NCI-H446 treated with DMSO at 0.1 percent for 48 hours (cell line): ENCODE data around the gene JUND.
A peak's percentile ranks its signal among the peaks of the same experiment; 100 is the strongest.

ENCODE experiments used
- DNase-seq: peaks from one replicate; lab custom pipeline; 2025; lab: John Stamatoyannopoulos, UW

JUND gene

DNA sequence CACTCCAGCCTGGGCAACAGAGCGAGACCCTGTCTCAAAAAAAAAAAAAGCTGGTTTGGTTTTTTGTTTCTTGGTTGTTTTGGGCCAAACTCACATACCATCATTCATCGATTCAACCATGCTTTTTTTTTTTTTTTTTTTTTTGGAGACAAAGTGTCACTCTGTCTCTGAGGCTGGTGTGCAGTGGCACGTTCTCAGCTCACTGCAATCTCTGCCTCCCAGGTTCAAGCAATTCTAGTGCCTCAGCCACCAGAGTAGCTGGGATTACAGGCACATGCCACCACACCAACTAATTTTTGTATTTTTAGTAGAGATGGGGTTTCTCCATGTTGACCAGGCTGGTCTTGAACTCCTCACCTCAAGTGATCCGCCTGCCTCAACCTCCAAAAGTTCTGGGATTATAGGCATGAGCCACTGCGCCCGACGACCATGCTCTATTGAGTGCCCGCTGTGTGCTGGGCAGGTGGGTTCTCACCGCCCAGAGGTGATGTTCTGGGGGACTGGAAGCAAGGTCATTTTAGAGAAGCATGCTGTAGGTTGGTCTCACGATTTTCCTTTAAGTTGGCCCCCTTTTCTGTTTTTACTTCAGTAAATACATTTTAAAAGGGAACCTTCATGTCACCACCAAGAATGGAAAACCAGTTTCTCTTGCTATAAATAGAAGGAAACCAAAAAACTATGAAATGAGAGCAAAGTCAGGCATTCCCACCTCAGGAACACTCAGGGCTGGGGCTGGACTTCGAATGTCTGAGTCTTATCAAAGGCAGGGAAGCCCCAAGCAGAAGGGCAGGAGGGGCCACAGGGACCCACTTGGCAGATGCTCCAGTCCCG lies 8.3 kb upstream of the JUND start:
- no peak for DNase-seq

DNA sequence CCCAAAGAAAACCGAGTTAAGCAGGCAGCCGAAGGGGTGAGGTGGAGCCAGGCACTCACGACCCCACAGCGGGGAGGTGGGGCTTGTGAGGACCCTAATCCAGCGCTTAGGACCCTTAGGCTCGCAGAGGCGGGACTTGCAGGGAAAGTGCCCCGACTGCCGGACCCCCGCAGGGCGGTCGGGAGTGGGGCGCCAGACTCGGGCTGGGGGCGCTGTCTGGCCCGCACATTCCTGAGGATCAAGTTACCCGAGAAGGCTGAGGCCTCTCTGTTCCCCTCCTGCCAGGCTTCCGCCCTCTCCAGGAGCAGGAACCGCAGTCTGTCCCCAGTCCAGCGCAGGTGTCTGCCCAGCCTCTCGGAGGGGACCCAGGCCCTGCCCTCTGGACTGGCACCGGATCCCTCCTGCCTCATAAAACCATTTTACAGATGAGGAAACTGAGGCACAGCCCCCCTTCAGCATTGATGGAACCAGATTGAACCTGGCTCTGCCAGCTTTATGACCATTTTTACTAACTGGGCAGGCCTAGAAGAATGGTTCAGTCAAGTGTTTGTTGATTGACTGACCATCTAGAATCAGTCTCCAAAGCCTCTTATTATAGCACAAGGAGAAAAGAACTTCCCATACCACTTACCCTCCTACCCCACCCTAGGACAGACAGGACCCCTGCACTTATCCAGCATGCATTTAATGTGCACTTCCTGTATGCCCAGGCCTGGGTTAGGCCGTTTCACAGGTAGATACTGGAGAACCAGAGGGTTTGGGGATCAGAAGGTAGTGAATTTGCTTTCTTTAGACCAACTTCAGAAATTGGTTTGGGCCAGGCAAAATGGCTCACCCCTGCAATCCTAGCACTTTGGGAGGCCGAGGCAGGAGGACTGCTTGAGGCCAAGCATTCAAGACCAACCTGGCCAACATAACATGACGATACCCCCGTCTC lies 6.7 kb upstream of the JUND start:
- DNase-seq, result no peak

DNA sequence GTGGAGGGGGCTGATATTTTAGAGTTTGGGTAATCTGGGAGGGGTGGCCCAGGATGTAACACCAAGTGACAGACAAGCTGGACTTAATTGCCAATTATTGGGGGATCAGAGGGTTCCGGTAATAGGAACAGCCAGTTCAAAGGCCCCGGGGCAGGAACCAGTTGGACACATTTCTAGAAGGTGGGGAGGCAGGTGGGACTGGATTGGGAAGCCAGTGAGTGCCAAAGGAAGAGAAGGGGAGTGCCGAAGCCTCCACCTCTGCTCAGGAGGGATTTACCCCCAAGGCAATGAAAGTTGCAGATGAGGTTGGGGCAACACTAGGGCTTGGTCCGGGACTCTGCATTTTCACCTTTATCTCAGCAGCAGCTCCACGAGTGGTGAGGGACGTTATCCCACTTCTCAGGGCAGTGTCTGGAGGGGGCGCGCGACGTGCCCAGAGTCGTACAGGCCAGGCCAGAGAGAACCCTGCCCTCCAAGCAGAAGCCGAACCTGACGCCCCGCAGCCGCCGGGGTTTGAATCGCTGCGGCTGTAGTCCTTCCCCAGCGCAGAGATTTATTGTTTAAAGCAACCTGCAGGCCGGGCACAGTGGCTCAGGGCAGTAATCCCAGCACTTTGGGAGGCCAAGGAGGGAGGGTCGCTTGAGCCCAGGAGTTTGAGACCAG lies 5.7 kb upstream of the JUND start:
- no peak for DNase-seq

- DNase-seq, result no peak
Observed at GRCh38 chr19:18284712-18285360, 3.4 kb upstream of the JUND start.

DNA sequence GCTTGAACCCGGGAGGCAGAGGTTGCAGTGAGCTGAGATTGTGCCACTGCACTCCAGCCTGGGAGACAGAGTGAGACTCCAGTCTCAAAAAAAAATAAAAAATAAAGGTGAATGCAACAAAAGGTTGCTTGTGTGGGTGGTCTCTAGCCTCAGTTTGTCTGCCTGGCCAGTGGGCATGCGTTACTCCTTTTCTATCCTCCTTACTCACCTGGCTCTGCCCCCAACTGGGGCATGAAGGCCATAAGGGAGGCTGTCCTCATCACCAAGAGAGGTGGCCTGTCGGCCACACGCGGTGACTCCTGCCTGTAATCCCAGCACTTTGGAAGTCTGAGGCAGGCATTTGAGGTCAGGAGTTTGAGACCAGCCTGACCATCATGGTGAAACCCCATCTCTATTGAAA lies 1.9 kb upstream of the JUND start:
- no peak for DNase-seq

GRCh38 chr19:18282788-18283141 lies 1.3 kb upstream of the JUND start:
- no peak for DNase-seq

DNA sequence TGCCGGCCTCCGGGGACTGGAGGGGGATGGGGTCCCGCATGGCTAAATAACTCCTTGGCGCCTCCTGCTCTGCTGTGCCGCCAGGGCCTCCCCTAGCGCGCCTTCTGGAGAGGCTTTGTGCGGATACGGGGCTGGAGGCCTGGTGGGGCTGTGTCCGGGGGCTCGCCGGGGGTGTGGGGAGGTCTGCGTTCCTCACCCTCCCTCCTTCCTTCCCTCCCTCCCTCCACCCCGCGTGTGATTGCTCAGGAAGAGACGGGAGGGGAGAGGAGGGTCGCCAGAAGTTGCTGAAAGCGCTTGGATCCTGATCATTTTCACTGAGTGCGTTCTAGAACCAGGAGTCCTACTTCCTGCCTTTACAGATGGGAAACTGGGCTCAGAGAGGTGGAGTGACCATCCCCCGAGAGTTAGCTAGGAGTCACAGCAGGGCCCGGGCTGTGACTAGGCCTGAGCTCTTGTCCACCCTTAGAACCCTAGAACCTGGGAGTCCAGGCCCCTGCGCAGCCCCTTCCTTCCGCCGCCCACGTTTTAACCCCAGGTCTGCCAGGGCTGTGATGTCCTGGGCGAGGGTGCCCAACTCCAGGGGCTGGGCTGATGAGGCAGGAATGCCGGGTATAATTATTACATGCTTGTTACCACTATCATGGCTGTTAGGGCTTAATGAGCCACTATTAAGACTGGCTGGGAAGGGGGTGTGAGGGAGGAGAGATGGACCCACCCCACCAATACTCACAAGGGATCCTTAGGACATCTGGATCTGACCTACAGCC lies 782 bp upstream of the JUND start:
- no peak for DNase-seq

- peak; percentile 80 for DNase-seq
Observed at GRCh38 chr19:18280247-18281081, 958 bp downstream of the JUND start.

GRCh38 chr19:18279516-18280246 lies 1.7 kb downstream of the JUND start:
- DNase-seq, result peak; percentile 92

DNA sequence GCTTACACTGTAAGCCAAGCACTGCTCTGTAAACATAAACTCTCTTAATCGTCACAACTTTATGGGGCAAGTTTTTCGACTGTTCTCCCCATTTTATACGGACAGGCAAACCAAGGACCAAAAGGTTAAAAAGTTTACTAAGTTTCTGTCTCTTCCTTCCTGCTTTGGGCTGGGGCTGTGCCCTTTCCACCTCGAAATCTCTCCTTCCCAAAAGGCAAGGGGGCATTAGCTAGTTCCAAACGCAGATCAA lies 2.2 kb downstream of the JUND start:
- no peak for DNase-seq

DNA sequence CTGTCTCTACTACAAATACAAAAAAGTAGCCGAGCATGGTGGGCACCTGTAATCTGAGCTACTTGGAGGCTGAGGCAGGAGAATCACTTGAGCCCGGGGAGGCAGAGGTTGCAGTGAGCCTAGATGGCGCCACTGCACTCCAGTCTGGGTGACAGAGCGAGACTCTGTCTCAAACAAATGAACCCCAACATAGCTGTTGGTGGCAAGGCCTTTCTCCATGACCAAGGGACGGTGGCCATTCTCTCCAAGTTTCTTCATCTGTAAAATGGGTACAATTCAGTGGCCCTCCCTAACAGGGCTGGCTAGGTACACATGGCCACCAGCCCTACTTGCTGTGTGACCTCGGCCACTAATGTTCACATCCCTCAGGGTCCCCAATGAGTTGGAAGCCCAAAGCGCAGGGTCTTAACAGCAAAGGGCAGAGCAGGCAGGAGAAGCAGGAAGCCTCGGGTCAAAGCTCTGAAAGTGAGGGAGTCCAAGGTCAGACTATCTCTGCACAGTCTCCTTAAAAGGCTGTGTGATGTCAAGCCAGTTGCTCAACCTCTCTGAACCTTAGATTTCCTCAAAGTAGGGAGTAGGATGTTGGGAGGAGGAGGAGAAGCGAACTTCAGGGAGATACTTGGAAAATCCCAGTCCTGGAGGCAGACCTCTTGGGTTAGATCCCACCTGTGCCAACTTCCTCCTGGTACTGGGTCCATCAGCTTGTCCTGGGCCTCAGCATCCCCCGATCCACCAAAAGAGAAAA lies 2.7 kb downstream of the JUND start:
- no peak for DNase-seq

GRCh38 chr19:18274781-18275356 lies 6.6 kb downstream of the JUND start:
- peak; percentile 86 for DNase-seq

GRCh38 chr19:18274219-18274780 lies 7.1 kb downstream of the JUND start, which contains the start of gene IQCN:
TSS of gene IQCN (minus strand) at chr19:18274452. CDS start at chr19:18269478, 4,974 bp downstream.
- no peak for DNase-seq

DNA sequence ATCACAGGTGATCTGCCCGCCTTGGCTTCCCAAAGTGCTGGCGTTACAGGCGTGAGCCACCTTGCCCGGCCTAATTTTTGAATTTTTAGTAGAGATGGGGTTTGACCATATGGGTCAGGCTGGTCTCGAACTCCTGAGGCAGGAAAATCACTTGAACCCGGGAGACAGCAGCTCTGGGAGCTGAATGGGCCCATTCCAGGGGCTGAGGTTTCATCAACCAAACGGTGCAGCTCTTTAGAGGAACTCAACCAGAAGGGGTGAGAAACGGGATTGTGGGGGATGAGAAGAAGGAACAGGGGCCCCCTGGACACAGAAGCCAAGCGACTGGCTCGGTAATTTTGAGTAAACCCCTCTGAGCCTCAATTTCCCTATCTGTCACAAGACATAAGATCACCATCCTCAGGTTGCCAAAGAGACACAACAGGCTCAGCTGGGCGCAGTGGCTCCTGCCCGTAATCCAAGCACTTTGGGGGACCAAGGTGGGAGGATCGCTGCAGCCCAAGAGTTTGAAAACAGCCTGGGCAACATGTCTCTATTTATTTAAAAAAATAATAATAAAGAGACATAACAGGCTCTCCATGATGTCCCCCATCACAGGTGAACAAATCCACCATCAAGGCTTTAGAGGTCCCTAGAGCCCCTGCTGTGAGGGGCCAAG lies 7.7 kb downstream of the JUND start:
- no peak for DNase-seq

DNA sequence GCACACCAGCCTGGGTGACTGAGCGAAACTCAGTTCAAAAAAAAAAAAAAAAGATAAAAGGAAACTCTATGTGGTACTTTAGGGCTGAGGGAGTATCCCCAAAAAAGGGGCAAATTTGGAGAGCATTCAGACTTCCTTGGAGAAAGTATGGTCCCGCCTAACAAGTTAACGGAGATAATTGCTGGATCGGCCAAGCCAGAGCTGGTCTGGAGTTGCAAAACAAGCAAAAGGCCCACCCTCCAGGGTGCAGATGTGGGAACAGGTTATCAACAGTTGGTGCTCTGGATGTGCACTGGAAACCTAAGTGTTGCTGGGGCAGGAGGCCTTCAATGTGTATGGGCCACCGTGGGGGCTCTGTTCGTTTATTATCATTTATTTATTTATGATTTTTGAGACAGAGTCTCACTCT lies 10.0 kb downstream of the JUND start:
- DNase-seq, result no peak

- no peak for DNase-seq
Observed at GRCh38 chr19:18270326-18270725, 11.1 kb downstream of the JUND start.

GRCh38 chr19:18269070-18269723 lies 12.2 kb downstream of the JUND start:
- DNase-seq, result no peak
